Mesodermal cell (in vitro differentiated cells): ENCODE data around the gene TCF7L1.

Experiments used
- H3K27ac ChIP-seq: 2 replicates; pipeline ENCODE4 v1.7.0; 2013; ENCODE audit warnings: mild to moderate bottlenecking, low read depth, low read length, moderate library complexity; ENCODE audit not compliant: severe bottlenecking
- H3K36me3 ChIP-seq: 2 replicates; pipeline ENCODE4 v1.7.1; 2013; ENCODE audit warnings: mild to moderate bottlenecking, low read length, moderate library complexity; ENCODE audit not compliant: control insufficient read depth, insufficient read depth
- H3K4me1 ChIP-seq: one replicate; pipeline ENCODE4 v1.7.1; 2013; ENCODE audit warnings: mild to moderate bottlenecking, low read length; ENCODE audit not compliant: insufficient read depth, control insufficient read depth, poor library complexity, severe bottlenecking
- H3K4me3 ChIP-seq: 2 replicates; pipeline ENCODE4 v1.7.0; 2013; ENCODE audit warnings: low read length, control low read depth, mild to moderate bottlenecking; ENCODE audit not compliant: insufficient read depth, poor library complexity, severe bottlenecking; ENCODE audit errors: extremely low read depth
- H3K9me3 ChIP-seq: 2 replicates; pipeline ENCODE4 v1.7.1; 2013; ENCODE audit warnings: mild to moderate bottlenecking, low read length, moderate library complexity; ENCODE audit not compliant: control insufficient read depth
- WGBS, 2 experiments: methylation state at CpG; one replicate each; pipeline ENCODE4 v1.1.5; 2013; ENCODE audit warnings: missing lambda C conversion rate in 2 of 2; ENCODE audit not compliant: insufficient coverage in 2 of 2; 5-methylcytosine and 5-hydroxymethylcytosine counted together

TCF7L1 gene

GRCh38 chr2:85355073-85355410 lies 221.8 kb downstream of the TCF7L1 start:
- H3K9me3 ChIP-seq, result no peaks in the 10 kb centered on the region
- 18 to 19% methylated on average over 7 to 8 of the region's 10 CpGs for WGBS, 2 experiments
- no peak overlapping the region for H3K27ac ChIP-seq
- H3K4me3 ChIP-seq, result peak overlapping the region; percentile 87
- peaks cover 54% of the 10 kb centered on the region for H3K36me3 ChIP-seq
- H3K4me1 ChIP-seq, result peaks cover 3% of the 10 kb centered on the region

- Histone ChIP-seq H3K4me3 (peak overlapping the region; percentile 87), H3K4me1 (peaks cover 3% of the 10 kb centered on the region), H3K36me3 (peaks cover 49% of the 10 kb centered on the region), H3K9me3 (no peaks in the 10 kb centered on the region), H3K27ac (no peak overlapping the region)
- whole genome bisulfite sequencing, 2 experiments, result 80 to 100% methylated on average over 1 of the region's 3 CpGs
Observed at GRCh38 chr2:85355521-85355920, 222.3 kb downstream of the TCF7L1 start.

GRCh38 chr2:85356186-85356585 lies 223.0 kb downstream of the TCF7L1 start:
- H3K9me3 ChIP-seq, result no peaks in the 10 kb centered on the region
- H3K4me3 ChIP-seq, result no peak overlapping the region
- WGBS, 2 experiments, result 94 to 100% methylated on average over 1 to 2 of the region's 2 CpGs
- H3K4me1 ChIP-seq, result peaks cover 3% of the 10 kb centered on the region
- H3K27ac ChIP-seq, result no peak overlapping the region
- H3K36me3 ChIP-seq, result peaks cover 48% of the 10 kb centered on the region

- peaks cover 3% of the 10 kb centered on the region for H3K4me1 ChIP-seq
- 97 to 100% methylated on average over 2 to 3 of the region's 3 CpGs for WGBS, 2 experiments
- no peak overlapping the region for H3K4me3 ChIP-seq
- no peaks in the 10 kb centered on the region for H3K9me3 ChIP-seq
- H3K36me3 ChIP-seq, result peaks cover 46% of the 10 kb centered on the region
- H3K27ac ChIP-seq, result no peak overlapping the region
Observed at GRCh38 chr2:85357736-85358135, 224.5 kb downstream of the TCF7L1 start.
